ENCODE results near the gene ASPSCR1.

DNA sequence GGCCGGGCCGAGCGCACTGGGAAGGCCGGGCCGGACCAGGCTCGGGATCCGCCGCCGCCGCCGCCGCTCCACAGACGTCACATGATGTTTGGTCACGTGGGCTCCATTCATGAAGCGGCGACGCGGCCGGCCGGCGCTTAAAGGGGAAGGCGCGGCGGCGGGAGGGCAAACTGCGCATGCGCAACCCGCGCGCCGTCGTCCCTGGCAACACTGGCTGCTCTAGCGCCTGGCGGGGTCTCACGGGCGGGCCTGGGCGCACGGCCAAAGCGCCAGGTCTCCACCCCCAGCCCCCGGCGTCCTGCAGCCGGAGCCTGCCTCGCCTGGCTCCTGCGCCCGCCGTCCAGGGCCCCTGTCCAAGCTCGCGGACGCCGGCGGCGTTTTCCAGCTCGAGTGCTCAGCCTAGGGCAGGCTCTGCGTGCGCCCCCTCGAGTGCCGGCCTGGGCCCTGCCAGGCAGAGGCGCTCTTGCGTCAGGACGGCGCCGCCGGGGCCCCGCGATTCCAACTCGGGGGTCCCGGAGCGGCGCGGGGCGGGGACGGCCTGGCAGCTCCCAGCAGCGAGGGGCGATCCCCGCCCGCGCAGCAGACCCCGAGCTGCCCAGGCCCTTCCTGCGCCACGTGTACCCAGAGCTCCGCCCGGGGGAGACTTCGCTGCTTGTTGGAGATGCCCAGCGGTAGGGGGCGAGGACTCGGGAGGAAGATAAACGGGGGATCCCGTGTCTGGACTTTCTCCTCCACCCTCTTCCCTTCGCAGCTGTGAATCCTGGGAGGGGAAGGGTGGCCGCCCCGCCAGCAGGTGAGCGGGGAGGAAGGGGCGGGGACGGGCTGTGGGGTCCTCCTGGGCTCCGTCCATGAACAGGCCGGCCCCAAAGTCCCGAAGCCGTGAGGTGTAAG is 49.5 kb upstream of the ASPSCR1 start, which contains the start of gene MAFG:
- no peak for TF ChIP-seq RARB (CRISPR knock-in tag; IDR thresholded peaks at IDR 0.05)
- TF ChIP-seq, protein P1, sequence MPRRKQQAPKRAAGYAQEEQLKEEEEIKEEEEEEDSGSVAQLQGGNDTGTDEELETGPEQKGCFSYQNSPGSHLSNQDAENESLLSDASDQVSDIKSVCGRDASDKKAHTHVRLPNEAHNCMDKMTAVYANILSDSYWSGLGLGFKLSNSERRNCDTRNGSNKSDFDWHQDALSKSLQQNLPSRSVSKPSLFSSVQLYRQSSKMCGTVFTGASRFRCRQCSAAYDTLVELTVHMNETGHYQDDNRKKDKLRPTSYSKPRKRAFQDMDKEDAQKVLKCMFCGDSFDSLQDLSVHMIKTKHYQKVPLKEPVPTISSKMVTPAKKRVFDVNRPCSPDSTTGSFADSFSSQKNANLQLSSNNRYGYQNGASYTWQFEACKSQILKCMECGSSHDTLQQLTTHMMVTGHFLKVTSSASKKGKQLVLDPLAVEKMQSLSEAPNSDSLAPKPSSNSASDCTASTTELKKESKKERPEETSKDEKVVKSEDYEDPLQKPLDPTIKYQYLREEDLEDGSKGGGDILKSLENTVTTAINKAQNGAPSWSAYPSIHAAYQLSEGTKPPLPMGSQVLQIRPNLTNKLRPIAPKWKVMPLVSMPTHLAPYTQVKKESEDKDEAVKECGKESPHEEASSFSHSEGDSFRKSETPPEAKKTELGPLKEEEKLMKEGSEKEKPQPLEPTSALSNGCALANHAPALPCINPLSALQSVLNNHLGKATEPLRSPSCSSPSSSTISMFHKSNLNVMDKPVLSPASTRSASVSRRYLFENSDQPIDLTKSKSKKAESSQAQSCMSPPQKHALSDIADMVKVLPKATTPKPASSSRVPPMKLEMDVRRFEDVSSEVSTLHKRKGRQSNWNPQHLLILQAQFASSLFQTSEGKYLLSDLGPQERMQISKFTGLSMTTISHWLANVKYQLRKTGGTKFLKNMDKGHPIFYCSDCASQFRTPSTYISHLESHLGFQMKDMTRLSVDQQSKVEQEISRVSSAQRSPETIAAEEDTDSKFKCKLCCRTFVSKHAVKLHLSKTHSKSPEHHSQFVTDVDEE (CRISPR knock-in tag; IDR thresholded peaks at IDR 0.05): peak; percentile 72; the same call in 1 of the 2 replicates
- TF ChIP-seq, protein P2, sequence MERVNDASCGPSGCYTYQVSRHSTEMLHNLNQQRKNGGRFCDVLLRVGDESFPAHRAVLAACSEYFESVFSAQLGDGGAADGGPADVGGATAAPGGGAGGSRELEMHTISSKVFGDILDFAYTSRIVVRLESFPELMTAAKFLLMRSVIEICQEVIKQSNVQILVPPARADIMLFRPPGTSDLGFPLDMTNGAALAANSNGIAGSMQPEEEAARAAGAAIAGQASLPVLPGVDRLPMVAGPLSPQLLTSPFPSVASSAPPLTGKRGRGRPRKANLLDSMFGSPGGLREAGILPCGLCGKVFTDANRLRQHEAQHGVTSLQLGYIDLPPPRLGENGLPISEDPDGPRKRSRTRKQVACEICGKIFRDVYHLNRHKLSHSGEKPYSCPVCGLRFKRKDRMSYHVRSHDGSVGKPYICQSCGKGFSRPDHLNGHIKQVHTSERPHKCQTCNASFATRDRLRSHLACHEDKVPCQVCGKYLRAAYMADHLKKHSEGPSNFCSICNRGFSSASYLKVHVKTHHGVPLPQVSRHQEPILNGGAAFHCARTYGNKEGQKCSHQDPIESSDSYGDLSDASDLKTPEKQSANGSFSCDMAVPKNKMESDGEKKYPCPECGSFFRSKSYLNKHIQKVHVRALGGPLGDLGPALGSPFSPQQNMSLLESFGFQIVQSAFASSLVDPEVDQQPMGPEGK (CRISPR knock-in tag; IDR thresholded peaks at IDR 0.05; ENCODE audit: borderline replicate concordance): no peak
- TF ChIP-seq BACH2 (CRISPR knock-in tag; IDR thresholded peaks at IDR 0.05; ENCODE audit: borderline replicate concordance): no peak
- TF ChIP-seq ZFP30 (CRISPR knock-in tag; IDR thresholded peaks at IDR 0.05): no peak
- TF ChIP-seq SNAI2 (CRISPR knock-in tag; IDR thresholded peaks at IDR 0.05): no peak
- no peak for TF ChIP-seq PPARA (CRISPR knock-in tag; IDR thresholded peaks at IDR 0.05; ENCODE audit: borderline replicate concordance)
- TF ChIP-seq ARNTL (CRISPR knock-in tag; IDR thresholded peaks at IDR 0.05; ENCODE audit: borderline replicate concordance, low read depth): no peak
- TF ChIP-seq, protein P3, sequence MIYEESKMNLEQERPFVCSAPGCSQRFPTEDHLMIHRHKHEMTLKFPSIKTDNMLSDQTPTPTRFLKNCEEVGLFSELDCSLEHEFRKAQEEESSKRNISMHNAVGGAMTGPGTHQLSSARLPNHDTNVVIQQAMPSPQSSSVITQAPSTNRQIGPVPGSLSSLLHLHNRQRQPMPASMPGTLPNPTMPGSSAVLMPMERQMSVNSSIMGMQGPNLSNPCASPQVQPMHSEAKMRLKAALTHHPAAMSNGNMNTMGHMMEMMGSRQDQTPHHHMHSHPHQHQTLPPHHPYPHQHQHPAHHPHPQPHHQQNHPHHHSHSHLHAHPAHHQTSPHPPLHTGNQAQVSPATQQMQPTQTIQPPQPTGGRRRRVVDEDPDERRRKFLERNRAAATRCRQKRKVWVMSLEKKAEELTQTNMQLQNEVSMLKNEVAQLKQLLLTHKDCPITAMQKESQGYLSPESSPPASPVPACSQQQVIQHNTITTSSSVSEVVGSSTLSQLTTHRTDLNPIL (CRISPR knock-in tag; IDR thresholded peaks at IDR 0.05; ENCODE audit: low read depth): no peak
- TF ChIP-seq ZFP3 (CRISPR knock-in tag; IDR thresholded peaks at IDR 0.05): peak; percentile 69; the same call in 1 of the 2 replicates
